Right forelimb (tissue), 1 donor: Measurements from ENCODE around the gene PLEKHG2.

Experiments
- DNase-seq: peaks from one replicate; pipeline ENCODE4 v3.0.0-alpha.2; 2018

Gene PLEKHG2

DNA sequence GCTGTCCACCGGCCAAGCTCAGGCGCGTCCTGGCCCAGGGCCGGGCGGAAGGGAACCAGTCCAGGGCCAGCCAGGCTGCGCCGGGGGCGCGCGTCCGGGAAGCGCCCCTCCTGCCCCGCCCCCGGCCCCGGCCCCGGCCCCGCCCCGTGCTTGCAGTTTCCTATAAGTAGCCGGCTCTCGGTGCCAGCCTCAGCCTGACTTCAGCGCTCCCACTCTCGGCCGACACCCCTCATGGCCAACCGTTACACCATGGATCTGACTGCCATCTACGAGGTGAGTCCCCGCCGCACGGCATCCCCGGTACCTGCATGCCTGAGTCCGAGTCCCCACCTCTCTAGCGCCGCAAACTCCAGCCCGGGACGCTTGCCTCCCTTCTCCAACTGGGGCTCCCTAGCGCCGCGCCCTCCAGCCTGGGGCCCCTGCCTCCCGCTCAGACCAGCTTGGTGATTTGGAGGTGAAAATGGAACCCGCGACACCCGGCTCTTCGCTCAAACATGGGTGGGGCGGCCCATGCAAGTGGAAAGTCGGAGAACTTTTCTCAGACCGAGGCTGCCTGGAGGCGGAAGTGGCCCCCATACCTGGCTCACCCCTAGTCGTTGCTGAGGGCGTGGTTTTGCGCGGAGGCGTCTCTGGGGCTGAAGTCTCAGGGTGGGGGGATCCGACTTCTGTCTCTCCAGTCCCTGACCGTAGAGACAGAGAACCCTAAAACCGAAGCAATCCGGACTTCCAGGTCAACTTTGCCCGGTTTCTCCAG, 5.6 kb upstream of the PLEKHG2 start, which contains the start of gene ZFP36:
Gene ZFP36 (plus strand): TSS at position 192 of the 754 bp plus-strand sequence. CDS start 58 bp downstream, at position 250.
- peak; percentile 96 for DNase-seq

DNA sequence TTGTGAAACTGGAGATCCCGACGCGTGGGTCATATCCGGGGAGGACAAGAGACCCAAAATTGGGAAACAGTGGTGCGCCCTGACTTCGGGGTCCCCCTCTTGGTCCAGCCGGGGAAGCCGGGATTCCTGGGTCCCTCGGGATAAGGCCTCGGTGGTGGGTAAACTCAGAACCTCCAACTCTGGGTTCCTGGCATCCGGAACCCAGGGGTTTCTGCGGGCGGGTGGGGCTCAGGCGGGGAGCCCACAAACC, 5.1 kb upstream of the PLEKHG2 start:
- no peak for DNase-seq

DNA sequence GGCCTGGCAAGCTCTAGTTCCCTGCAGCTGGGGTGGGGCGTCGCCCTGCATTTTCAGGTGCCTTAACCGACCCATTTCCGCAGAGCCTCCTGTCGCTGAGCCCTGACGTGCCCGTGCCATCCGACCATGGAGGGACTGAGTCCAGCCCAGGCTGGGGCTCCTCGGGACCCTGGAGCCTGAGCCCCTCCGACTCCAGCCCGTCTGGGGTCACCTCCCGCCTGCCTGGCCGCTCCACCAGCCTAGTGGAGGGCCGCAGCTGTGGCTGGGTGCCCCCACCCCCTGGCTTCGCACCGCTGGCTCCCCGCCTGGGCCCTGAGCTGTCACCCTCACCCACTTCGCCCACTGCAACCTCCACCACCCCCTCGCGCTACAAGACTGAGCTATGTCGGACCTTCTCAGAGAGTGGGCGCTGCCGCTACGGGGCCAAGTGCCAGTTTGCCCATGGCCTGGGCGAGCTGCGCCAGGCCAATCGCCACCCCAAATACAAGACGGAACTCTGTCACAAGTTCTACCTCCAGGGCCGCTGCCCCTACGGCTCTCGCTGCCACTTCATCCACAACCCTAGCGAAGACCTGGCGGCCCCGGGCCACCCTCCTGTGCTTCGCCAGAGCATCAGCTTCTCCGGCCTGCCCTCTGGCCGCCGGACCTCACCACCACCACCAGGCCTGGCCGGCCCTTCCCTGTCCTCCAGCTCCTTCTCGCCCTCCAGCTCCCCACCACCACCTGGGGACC, 4.6 kb upstream of the PLEKHG2 start:
- DNase-seq = peak; percentile 57

DNA sequence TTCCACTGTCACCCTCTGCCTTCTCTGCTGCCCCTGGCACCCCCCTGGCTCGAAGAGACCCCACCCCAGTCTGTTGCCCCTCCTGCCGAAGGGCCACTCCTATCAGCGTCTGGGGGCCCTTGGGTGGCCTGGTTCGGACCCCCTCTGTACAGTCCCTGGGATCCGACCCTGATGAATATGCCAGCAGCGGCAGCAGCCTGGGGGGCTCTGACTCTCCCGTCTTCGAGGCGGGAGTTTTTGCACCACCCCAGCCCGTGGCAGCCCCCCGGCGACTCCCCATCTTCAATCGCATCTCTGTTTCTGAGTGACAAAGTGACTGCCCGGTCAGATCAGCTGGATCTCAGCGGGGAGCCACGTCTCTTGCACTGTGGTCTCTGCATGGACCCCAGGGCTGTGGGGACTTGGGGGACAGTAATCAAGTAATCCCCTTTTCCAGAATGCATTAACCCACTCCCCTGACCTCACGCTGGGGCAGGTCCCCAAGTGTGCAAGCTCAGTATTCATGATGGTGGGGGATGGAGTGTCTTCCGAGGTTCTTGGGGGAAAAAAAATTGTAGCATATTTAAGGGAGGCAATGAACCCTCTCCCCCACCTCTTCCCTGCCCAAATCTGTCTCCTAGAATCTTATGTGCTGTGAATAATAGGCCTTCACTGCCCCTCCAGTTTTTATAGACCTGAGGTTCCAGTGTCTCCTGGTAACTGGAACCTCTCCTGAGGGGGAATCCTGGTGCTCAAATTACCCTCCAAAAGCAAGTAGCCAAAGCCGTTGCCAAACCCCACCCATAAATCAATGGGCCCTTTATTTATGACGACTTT, 3.9 kb upstream of the PLEKHG2 start:
- no peak for DNase-seq

DNA sequence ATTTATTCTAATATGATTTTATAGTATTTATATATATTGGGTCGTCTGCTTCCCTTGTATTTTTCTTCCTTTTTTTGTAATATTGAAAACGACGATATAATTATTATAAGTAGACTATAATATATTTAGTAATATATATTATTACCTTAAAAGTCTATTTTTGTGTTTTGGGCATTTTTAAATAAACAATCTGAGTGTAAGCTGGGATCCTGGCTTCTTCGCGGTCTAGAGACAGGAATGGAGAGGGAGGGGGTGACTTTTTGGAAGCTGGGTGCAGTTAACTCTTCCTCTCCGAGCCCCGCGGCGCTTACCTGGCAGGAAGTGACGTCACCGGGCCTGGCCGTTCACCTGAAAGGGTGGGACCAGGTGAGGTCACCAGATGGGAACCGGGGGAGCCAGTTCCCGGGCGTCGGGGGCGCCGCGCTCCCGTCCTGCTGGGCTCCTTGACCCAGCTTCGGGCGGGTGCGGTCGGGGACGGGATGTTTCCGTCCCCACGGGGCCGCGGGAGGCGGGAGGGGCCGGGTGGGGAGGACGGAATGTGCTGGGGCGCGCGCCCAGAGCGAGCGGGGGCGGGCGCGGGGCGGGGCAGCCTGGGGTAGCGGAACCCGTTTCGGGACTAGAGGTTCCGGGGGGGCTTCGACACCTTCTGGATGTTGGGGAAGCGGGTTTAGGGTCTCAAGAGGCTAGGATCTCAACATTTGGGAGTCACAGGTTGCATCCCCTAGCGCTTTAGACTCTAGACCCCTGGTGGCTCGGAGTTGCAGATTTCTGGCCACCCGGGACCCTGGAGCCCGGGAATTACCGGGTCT, 3.1 kb upstream of the PLEKHG2 start:
- DNase-seq = peak; percentile 90

DNA sequence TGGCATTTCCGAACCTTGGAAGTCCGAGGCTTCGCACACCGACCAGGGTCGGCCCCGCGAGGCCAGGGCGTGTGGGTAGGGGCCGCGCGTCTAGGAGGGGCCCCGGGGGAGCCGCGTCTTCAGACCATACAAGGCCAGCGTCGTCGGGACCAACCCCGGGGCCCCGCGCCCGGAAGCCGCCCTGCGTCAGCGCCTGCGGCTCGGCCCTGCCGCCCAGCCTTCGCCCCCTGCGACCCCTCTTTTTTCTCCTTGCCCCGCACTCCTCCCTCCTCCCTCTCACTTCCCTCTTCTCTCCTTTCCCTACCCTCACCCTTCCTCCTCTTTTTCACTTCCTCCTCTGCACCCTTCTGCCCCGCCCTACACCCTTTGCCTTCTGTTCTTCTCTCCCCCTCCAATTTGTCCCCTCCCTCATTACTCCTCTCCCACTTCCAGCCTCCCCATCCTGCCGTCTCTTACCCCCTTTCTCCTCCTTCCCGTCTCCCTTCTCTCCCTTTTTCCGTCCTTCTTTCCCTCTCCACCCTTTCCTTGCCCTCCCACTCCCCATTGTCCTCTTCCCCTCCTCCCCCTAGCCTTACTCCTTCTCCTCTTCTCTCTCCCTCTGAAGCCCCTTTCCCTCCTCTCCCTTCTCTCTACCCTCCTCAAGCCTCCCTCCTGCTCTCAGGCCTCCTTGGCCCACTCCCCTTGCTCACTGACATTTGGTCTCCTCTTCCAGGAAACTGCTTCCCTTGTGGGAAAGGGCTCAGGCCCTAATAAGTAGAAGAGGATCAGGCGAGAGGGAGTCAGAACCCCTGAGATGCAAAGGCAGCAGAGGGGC, 2.2 kb upstream of the PLEKHG2 start:
- DNase-seq = peak; percentile 82

DNA sequence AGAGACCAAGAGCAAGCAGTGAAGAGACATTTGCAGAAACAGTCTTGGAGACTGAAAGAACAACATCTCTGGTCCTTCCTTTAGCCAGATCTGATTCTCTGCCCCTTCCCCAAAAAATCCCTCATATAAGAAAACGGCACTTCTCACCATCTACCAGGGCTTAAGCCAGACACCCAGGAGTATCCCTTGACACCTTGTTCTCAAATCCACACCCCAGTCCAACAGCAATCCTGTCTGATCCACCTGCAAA, 1.7 kb upstream of the PLEKHG2 start:
- no peak for DNase-seq

DNA sequence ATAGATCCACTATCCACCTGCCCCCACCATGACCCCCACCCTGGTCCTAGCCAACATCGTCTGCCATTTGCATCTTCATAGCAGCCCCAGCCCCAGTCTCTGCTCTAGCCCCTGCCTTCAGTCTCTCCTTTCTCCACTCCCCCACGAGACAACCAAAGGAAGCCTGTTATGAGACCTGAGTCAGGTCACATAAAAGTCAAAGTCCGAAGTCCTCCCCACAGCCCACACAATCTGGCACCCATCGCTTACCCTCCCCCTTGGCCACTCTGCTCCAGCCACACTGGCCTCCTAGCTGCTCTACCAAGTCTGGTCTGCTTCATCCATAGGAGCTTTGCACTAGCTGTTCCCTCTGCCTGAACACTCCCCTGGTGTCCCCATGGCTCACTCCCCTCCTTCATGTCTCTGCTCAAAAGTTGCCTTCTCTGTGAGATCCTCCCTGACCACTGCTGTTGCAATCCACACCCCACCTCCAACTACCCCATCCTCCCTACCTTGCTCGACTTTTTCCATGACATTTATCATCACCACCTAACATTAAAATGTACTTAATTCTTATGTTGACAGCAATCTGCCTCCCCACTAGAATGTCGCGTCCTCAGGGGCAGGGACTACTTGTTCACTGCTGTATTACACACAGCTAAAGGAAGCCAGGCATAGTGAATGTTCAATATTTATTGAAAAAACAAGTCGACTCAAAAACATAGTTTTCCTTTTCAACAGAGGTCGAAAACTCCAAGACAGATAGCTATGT, 1.2 kb upstream of the PLEKHG2 start:
- DNase-seq = peak; percentile 73

DNA sequence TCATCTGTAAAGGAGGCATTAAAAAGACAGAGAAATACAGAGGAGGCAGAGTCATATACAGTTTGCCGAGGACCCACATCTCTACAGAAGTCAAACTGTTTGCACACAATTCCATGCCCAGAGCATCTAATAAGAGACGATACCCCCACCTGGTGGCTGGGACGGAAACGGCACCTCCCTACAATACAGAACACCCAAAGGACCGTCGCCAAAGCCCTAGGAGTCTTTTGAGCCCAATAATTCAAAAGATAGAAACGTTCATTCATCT, 703 bp upstream of the PLEKHG2 start:
- peak; percentile 93 for DNase-seq

DNA sequence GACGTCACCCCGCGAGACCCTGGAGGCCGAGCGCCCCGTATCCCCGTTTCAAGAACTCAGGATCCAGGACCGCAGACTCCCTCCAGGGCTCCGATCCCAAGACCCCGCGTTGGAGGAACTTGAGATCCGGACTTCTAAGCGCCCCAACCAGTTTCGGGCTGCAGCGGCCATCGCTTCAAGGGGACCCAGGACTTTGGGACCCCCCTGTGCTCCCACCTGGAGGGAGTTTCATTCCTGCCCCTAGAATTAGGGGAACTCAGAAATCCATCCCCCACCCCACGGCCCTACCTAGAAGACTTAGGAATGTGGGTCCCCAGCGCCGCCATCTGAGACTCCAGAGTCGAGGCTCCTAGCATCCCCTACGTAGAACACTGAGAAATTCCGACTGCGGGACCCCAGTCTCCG, 400 bp downstream of the PLEKHG2 start:
- no peak for DNase-seq

DNA sequence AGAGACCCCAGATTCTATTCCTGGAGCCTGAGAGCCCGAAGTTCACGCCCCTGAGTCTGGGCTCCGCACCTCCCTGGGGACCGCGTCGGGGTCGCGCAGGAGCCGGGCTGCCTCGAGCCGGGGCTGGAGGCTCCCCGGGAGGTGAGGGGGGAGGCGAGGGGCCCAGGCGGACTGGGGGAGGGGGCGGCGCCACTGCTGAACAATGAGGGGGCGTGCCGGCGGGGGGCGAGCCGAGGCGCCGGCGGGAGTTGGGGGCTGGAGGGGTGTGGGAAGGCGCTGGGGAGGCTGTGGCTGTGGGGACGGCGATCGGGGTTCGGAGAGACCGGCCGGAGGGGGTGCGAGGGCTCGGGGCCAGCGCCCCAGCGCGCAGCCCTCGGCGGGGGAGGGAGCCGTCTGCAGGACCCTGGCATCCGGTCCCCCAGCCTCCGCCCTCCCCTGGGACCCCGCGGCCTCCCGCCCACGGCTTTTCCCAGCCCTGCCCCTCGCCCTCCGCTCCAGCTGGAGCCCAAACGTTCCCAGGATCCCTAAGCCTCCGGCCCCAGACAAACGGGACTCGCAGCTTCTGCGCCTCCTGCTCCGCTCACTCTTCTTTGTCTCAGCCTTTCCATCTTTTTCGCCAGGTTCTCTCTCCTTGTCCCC, 922 bp downstream of the PLEKHG2 start:
- DNase-seq = peak; percentile 86

DNA sequence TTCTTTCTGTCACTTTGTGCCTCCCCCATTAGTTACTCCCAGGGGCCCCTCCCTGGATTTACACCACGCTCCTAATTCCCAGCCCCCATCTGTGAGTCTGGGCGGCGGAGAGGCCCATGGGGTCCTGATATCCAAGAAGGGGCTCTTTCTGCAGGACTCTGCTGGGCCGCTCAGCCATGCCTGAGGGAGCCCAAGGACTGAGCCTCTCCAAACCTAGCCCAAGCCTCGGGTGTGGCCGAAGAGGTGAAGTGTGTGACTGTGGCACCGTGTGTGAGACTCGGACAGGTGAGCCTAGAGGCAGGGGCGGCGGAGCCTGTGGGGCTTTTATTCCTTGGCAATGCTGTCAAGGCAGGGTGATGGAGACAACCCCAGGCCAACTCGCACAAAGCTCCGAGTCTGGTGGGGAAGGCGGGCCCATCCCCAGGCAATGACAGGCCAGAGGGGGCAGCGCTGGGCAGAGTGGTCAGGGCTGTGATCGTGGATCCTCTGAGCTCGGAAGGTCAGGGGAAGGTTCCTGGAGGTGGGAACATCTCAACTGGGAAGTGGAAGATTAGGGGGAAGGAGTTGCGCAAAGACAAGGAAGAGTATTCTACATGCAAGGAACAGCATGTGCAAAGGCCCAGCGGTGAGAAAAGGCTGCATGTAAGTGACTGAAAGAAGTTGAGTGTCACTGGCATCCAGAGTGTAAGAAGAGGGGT, 1.6 kb downstream of the PLEKHG2 start:
- no peak for DNase-seq

DNA sequence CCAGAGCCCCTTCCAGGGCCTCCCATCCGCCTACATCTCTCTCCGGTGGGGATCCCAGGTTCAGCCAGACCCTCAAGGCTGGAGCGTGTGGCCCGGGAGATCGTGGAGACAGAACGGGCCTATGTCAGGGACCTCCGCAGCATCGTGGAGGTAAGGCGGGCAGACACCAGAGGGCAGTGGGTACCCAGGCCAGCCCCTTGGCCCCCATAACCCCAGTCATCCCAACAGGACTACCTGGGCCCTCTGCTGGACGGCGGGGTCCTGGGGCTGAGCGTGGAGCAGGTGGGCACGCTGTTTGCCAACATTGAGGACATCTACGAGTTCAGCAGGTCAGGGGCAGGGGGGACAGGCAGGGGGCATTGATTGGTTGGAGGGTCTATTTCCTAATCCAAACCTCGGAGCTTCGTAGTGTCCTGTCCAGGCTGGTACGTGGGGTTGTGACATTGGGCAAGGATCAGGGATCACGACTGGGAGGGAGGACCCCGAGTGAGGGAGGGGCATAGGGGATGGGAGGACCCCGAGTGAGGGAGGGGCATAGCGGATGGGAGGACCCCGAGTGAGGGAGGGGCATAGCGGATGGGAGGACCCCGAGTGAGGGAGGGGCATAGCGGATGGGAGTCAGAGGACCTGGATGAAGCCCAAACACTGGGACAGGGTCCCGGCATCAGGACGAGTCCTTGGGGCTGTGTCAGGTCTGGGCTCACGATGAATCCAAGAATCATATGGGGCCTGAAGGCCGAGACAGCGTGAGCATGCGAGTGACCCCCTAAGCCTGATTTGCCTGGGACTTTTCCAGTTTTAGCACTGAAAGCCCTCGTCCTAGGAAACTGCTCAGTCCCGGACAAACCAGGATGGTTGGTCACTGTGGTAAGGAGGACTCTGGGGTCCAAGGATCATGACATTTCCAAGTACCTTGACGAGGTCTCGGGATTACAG, 2.9 kb downstream of the PLEKHG2 start:
- DNase-seq = no peak

DNA sequence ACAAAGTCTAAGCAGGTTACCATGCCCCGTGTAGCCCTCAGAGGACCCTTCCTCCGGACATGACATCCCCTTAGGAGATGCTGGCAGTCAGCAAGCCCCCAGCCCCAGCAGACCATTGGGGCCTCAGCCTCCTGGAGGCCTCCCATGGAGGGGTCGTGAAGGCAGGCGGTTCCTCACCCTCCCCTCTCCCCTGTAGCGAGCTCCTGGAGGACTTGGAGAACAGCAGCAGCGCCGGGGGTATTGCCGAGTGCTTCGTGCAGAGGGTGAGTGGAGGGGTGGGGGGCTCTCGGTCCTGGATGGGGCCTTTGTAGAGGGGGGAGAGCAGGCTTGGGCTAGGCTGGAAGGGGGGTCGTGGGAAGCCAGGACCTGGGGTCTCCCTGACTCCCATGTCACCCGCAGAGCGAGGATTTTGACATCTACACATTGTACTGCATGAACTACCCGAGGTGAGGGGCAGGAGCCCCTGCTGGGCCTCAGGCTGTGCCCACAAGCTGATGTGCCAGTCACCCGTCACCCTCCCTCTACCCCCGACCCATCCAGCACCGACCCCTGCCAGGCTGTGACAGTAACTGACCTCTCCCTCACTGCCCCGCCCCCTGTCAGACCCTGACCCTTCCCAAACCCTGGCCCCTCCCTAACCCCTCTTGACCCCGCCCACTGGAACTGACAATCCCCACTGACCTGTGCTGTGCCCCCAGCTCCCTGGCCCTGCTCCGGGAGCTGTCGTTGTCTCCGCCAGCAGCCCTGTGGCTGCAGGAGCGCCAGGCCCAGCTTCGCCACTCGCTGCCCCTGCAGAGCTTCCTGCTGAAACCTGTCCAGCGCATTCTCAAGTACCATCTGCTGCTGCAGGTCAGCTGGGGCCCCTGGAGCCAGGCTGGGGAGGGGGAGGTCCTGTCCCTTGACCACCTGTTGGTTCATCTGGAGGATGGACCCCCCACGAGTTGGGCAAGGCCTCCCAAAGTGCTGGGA, 4.0 kb downstream of the PLEKHG2 start:
- DNase-seq = no peak

DNA sequence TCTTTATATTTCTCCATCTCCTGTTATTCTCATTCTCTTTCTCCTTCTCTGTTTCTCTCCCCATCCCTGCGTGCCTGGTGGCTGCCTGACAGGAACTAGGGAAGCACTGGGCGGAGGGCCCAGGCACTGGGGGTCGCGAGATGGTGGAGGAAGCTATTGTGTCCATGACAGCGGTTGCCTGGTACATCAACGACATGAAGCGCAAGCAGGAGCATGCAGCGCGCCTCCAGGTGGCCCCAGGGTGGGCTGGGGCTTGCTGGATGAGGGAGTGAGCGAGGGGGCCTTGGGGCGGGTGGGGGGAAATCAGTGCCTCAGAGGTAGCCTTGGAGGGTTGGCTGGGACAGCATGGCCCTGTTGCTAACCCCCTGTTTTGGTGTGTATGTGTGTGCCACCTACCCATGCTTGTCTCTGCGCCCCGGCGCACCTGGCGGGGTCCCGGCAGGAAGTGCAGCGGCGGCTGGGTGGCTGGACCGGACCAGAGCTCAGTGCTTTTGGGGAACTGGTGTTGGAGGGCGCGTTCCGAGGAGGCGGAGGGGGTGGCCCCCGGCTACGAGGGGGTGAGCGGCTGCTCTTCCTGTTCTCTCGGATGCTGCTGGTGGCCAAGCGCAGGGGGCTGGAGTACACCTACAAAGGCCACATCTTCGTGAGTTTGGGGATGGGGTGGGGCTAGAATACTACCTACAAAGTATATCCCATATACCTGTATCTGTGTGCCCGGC, 5.2 kb downstream of the PLEKHG2 start:
- DNase-seq = no peak

DNA sequence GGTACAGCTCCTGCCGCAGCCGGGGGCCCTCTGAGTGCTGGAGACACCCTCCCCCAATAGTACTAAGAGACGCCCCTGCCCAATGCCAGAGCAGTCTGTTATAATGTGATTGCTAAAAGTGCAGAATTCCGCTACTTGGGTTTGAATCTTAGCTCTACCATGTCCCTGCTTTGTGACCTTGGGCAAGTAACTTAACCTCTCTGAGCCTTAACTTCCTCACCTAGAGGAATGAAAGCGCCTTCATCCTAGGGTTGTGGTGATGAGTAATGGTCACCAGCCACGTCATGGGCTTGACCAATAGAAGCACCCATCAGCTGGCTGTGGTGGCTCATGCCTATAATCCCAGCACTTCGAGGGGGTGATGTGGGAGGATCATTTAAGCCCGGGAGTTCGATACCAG, 6.5 kb downstream of the PLEKHG2 start:
- no peak for DNase-seq

DNA sequence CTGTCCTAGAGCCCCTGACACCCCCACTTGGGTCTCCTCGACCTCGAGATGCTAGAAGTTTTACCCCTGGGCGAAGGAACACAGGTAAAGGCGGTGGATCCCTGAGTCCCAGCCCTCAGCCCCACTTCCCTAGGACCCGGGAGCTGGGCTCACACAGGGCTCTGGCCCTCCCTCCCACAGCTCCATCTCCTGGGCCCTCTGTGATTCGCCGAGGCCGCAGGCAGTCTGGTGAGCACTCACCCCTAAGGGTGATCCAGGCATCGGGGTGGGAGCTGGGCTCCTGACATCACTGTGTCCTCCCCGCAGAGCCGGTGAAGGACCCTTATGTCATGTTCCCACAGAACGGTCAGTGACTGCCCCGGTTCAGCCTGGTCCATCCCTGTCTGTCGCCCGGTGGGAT, 8.3 kb downstream of the PLEKHG2 start:
- no peak for DNase-seq

DNA sequence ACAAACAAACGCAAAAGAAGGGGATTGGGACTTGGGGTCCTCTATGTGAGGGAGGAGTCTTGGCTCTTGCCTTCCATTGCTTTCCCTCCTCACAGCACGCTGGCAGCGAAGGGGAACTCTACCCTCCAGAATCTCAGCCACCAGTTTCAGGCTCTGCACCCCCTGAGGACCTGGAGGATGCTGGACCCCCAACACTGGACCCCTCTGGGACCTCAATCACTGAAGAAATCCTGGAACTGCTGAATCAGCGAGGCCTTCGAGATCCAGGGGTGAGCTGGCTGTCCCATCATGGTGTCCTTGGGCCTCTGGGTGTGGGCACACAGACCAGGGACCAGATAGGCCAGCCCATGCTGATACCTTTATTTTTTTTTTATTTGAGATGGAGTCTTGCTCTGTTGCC, 9.6 kb downstream of the PLEKHG2 start:
- DNase-seq = no peak
